ENCODE data around the gene KLK8. TPM values are rescaled to one million over a fixed set of nuclear protein-coding genes. Genes with fewer than 3 reads are reported as not detected.
A peak's percentile ranks its signal among the peaks of the same experiment; 100 is the strongest.
"Not testable (repeated sequence)": the region's sequence is repeated elsewhere in the genome, so short reads cannot be mapped to it uniquely, and the experiment has no call there.

The KLK8 gene
- polyA plus RNA-seq, 2 donors = 226 to 261 TPM

DNA sequence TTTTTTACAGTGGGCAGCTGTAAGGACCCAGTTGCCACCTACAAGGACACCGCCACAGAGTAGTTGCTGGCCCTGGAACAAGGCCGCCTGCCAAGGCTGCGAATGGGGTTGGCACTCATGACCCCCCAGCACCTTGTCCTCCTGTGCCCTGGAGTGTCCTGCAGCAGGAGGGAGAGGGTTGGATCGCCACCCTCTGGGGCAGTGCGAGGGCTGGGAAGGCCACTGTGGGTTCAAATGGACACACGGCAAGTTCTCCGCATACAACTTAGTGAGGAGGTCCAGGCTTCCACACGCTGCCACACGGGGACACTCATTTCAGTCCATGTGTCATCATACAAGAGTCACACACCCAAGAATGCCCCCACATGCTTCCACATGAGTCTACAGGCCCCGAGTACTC is 978 bp downstream of the KLK8 start:
- Histone ChIP-seq H3K4me1 (ENCODE audit: control insufficient read depth in 2 of 2, insufficient read depth in 2 of 2, low read length in 1 of 2) (no peaks in the 10 kb centered on the region), H3K36me3 (ENCODE audit: control insufficient read depth in 2 of 2, insufficient read depth in 2 of 2, low read length in 1 of 2) (no peaks in the 10 kb centered on the region), H3K9me3 (ENCODE audit: control insufficient read depth in 2 of 2, insufficient read depth in 1 of 2, low read depth in 1 of 2, low read length in 1 of 2) (no peaks in the 10 kb centered on the region), H3K27me3 (ENCODE audit: control insufficient read depth in 1 of 2, insufficient read depth in 2 of 2, low read length in 2 of 2) (no peaks in the 10 kb centered on the region), H3K27ac (ENCODE audit: low read depth in 2 of 2, low read length in 1 of 2) (peak overlapping the region in 1 of 2 donors; percentile 91), H3K4me3 (ENCODE audit: low read depth in 1 of 2, low read length in 2 of 2) (peak overlapping the region; percentile 53 to 61)
- WGBS, 2 donors = 77 to 79% methylated on average over 10 of the region's 10 CpGs

DNA sequence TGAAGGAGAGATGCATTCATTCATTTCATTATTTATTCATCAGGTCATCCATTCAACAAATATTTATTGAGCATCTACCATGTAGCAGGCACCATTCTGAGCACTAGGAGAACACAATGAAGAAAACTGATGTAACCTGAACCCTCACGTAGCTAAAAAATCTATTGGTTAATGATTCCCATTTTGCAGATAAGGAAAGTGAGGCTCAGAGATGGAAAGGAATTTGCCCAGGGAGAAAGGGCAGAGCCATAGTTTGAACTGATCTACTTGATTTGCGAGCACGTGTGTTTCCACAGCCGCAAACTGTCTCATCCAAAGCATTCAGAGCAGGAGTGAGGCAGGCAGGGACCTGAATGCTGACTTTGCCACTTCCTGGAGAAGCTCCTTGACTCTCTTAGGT is 2.7 kb downstream of the KLK8 start:
- H3K36me3 ChIP-seq (ENCODE audit: control insufficient read depth in 2 of 2, insufficient read depth in 2 of 2, low read length in 1 of 2) = no peaks in the 10 kb centered on the region
- no peaks in the 10 kb centered on the region for H3K4me1 ChIP-seq (ENCODE audit: control insufficient read depth in 2 of 2, insufficient read depth in 2 of 2, low read length in 1 of 2)
- no peaks in the 10 kb centered on the region for H3K9me3 ChIP-seq (ENCODE audit: control insufficient read depth in 2 of 2, insufficient read depth in 1 of 2, low read depth in 1 of 2, low read length in 1 of 2)
- no peaks in the 10 kb centered on the region for H3K27me3 ChIP-seq (ENCODE audit: control insufficient read depth in 1 of 2, insufficient read depth in 2 of 2, low read length in 2 of 2)
- H3K4me3 ChIP-seq (ENCODE audit: low read depth in 1 of 2, low read length in 2 of 2) = no peak overlapping the region
- 61 to 70% methylated on average over 4 of the region's 4 CpGs for WGBS, 2 donors
- H3K27ac ChIP-seq (ENCODE audit: low read depth in 2 of 2, low read length in 1 of 2) = peak overlapping the region in 1 of 2 donors; percentile 34

DNA sequence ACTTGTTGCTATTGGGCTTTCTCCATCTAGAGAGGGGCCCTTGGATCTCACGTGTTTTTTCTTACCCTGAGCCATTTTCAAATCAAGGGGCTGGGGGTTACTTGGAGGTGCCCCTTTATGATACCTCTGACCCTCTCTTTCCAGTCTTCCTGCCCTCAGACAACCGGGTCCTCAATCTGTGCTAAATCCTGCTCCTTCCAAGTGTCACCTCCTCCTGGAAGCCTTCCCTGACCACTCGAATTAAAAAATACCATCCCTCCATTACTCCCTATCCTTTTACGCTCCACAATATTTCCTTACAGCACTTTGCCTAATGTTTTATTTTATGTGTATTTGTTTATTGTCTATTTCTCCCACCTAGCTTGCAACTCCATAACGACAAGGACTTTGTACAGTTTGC is 3.3 kb downstream of the KLK8 start:
- Histone ChIP-seq H3K36me3 (ENCODE audit: control insufficient read depth in 2 of 2, insufficient read depth in 2 of 2, low read length in 1 of 2) (no peaks in the 10 kb centered on the region), H3K27me3 (ENCODE audit: control insufficient read depth in 1 of 2, insufficient read depth in 2 of 2, low read length in 2 of 2) (no peaks in the 10 kb centered on the region), H3K27ac (ENCODE audit: low read depth in 2 of 2, low read length in 1 of 2) (no peak overlapping the region), H3K9me3 (ENCODE audit: control insufficient read depth in 2 of 2, insufficient read depth in 1 of 2, low read depth in 1 of 2, low read length in 1 of 2) (no peaks in the 10 kb centered on the region), H3K4me1 (ENCODE audit: control insufficient read depth in 2 of 2, insufficient read depth in 2 of 2, low read length in 1 of 2) (no peaks in the 10 kb centered on the region), H3K4me3 (ENCODE audit: low read depth in 1 of 2, low read length in 2 of 2) (no peak overlapping the region)
- 64 to 72% methylated on average over 5 of the region's 5 CpGs for WGBS, 2 donors

DNA sequence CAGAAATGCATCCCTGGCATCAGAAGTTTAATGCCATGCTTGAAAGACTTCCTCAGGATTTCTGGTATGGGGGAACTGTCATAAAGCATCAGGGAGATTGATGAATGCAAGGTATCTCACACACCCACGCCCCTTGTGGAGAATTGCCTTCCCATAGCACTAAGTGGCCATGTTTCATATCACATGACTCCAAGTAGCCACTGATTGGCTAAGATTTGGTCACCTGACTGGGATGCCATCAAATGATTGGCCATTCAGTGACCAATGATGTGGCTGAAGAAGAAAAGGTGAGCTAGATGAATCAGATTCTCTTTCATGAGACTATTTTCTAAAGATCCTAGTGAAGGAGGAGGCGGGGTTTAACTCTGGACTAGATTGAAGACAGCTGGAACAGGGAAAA is 7.3 kb downstream of the KLK8 start:
- Histone ChIP-seq H3K36me3 (ENCODE audit: control insufficient read depth in 2 of 2, insufficient read depth in 2 of 2, low read length in 1 of 2) (no peaks in the 10 kb centered on the region), H3K27ac (ENCODE audit: low read depth in 2 of 2, low read length in 1 of 2) (no peak overlapping the region), H3K27me3 (ENCODE audit: control insufficient read depth in 1 of 2, insufficient read depth in 2 of 2, low read length in 2 of 2) (no peaks in the 10 kb centered on the region), H3K4me1 (ENCODE audit: control insufficient read depth in 2 of 2, insufficient read depth in 2 of 2, low read length in 1 of 2) (no peaks in the 10 kb centered on the region), H3K4me3 (ENCODE audit: low read depth in 1 of 2, low read length in 2 of 2) (no peak overlapping the region), H3K9me3 (ENCODE audit: control insufficient read depth in 2 of 2, insufficient read depth in 1 of 2, low read depth in 1 of 2, low read length in 1 of 2) (no peaks in the 10 kb centered on the region)
- WGBS, 2 donors = 73 to 81% methylated on average over 2 of the region's 2 CpGs

DNA sequence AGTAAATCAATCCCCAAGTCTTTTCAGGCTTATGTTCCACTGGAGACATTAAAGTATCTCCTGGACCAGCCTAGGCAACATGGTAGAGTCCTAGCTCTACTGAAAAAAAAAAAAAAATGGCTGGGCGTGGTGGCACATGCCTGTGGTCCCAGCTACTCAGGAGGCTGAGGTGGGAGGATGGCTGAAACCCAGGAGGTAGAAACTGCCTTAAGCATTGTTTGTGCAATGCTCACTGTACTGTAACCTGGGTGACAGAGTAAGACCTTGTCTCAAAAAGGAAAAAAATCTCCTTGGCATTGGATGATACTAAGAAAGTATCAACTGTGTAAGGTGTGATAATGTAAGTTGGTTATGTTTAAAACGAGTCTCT is 8.8 kb downstream of the KLK8 start:
- Histone ChIP-seq H3K9me3 (ENCODE audit: control insufficient read depth in 2 of 2, insufficient read depth in 1 of 2, low read depth in 1 of 2, low read length in 1 of 2) (no peaks in the 10 kb centered on the region), H3K4me1 (ENCODE audit: control insufficient read depth in 2 of 2, insufficient read depth in 2 of 2, low read length in 1 of 2) (no peaks in the 10 kb centered on the region), H3K27ac (ENCODE audit: low read depth in 2 of 2, low read length in 1 of 2) (peak overlapping the region; percentile 30 to 44), H3K27me3 (ENCODE audit: control insufficient read depth in 1 of 2, insufficient read depth in 2 of 2, low read length in 2 of 2) (no peaks in the 10 kb centered on the region), H3K36me3 (ENCODE audit: control insufficient read depth in 2 of 2, insufficient read depth in 2 of 2, low read length in 1 of 2) (no peaks in the 10 kb centered on the region), H3K4me3 (ENCODE audit: low read depth in 1 of 2, low read length in 2 of 2) (no peak overlapping the region)
- 37 to 48% methylated on average over 2 of the region's 2 CpGs for WGBS, 2 donors

DNA sequence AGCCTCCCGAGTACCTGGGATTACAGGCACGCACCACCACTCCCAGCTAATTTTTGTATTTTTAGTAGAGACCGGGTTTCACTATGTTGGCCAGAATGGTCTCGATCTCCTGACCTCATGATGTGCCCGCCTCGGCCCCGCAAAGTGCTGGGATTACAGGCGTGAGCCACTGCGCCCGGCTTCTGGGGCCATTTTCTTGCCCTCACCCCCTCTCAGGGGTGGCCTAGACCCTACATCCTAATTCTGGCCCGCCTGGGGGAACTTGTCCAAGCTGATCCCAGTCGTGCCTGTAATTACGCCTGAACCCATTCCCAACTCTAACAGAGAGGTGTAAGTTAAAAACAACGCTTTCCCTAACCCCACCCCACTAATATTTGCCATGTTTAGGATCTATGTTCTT is 17.0 kb downstream of the KLK8 start:
- H3K27ac ChIP-seq (ENCODE audit: low read depth in 2 of 2, low read length in 1 of 2); H3K9me3 ChIP-seq (ENCODE audit: control insufficient read depth in 2 of 2, insufficient read depth in 1 of 2, low read depth in 1 of 2, low read length in 1 of 2); H3K4me1 ChIP-seq (ENCODE audit: control insufficient read depth in 2 of 2, insufficient read depth in 2 of 2, low read length in 1 of 2); H3K27me3 ChIP-seq (ENCODE audit: control insufficient read depth in 1 of 2, insufficient read depth in 2 of 2, low read length in 2 of 2); H3K4me3 ChIP-seq (ENCODE audit: low read depth in 1 of 2, low read length in 2 of 2); H3K36me3 ChIP-seq (ENCODE audit: control insufficient read depth in 2 of 2, insufficient read depth in 2 of 2, low read length in 1 of 2): not testable (repeated sequence)
- WGBS, 2 donors = 80 to 82% methylated on average over 14 of the region's 14 CpGs

DNA sequence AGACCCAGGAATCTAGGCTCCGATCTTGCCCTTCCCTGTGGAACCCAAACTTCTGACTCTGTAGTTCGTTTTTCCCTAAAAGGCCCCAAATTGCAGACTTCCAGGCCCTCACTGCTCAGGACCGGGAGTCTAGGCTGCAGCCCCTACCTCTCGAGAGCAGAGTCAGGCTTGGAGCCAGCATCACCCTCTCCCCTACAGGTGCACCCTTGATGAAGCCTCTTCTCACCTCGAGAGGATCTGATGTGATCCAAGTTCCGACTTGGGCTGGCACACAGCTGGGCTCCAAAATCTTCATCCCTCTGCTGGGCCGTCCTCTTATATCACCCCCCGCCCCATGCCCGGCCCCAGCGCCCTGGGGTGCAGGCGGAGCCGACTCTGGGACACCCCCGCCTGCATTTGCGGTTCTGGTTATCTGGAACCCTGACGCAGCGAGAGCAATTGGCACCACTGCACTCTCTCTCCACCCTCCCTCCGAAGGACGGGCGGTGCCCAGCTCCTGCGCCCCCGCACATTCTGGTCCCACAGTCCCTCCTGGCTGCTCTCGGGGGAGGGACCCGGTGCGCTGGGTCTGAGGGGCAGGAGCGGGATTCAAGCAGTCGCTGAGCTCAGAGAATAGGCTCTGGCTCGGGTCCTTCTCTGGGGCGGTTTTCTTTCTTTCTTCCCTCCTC is 17.6 kb downstream of the KLK8 start, which contains the start of gene KLK7:
TSS of gene KLK7 (minus strand) at position 293 of the 668 bp plus-strand sequence. CDS start 1,518 bp downstream, outside the sequence.
- no peaks in the 10 kb centered on the region for H3K27me3 ChIP-seq (ENCODE audit: control insufficient read depth in 1 of 2, insufficient read depth in 2 of 2, low read length in 2 of 2)
- peak within 1 kb of the TSS in 1 of 2 donors; percentile 36 for H3K27ac ChIP-seq (ENCODE audit: low read depth in 2 of 2, low read length in 1 of 2)
- peak within 1 kb of the TSS; percentile 19 to 39 for H3K4me3 ChIP-seq (ENCODE audit: low read depth in 1 of 2, low read length in 2 of 2)
- WGBS, 2 donors = 11 to 14% methylated on average over 28 of the region's 28 CpGs
- H3K4me1 ChIP-seq (ENCODE audit: control insufficient read depth in 2 of 2, insufficient read depth in 2 of 2, low read length in 1 of 2) = peaks cover 2 to 7% of the 10 kb centered on the region in 2 donors
- no peaks in the 10 kb centered on the region for H3K9me3 ChIP-seq (ENCODE audit: control insufficient read depth in 2 of 2, insufficient read depth in 1 of 2, low read depth in 1 of 2, low read length in 1 of 2)
- H3K36me3 ChIP-seq (ENCODE audit: control insufficient read depth in 2 of 2, insufficient read depth in 2 of 2, low read length in 1 of 2) = no peaks in the 10 kb centered on the region

DNA sequence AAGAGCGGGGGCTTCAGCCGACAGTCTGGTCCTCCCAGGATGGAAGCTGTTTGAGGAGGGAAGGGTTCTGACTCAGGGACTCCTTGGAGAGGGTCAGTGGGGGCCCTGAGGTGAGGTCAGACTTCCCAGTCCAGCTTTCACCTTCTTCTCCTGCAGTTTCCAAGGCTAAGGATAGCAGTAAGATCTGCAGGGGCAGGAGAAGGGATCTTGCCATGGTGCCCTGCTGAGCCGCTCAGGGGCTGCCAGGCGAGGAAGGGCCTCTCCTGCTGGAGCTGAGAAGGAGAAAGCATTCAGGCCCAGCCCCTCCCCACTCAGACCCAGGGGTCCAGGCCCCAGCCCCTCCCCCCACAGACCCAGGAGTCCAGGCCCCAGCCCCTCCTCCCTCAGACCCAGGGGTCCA is 19.2 kb downstream of the KLK8 start:
- H3K4me3 ChIP-seq (ENCODE audit: low read depth in 1 of 2, low read length in 2 of 2) = peak overlapping the region in 1 of 2 donors; percentile 25
- no peaks in the 10 kb centered on the region for H3K27me3 ChIP-seq (ENCODE audit: control insufficient read depth in 1 of 2, insufficient read depth in 2 of 2, low read length in 2 of 2)

DNA sequence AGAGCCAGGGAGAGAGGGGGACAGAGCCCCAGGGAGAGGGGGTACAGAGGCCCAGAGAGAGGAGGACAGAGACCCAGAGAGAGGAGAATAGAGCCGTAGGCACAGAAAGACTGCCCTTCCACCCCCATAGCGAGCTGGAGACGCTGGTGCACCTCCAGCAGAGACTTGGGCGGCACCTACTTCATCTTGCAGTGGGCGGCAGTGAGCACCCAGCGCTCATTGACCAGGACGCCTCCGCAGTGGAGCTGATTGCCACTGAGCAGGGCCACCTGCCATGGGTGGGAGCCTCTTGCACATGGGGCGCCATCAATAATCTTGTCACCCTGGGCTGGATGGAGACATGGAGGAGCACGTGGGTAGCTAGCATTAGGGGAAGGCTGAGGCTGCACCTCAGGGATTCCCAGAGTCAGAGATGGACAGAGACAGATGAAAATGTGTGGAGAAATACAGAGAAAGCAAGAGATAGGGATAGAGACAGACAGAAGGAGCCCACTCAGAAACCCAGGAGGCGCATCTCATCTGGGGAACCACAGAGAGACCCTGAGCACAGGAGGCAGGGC is 19.7 kb downstream of the KLK8 start:
- WGBS, 2 donors = 47 to 71% methylated on average over 11 of the region's 11 CpGs

More for the DNA sequence above, 19.2 kb downstream of the KLK8 start:
- Histone ChIP-seq H3K36me3 (ENCODE audit: control insufficient read depth in 2 of 2, insufficient read depth in 2 of 2, low read length in 1 of 2) (no peaks in the 10 kb centered on the region), H3K9me3 (ENCODE audit: control insufficient read depth in 2 of 2, insufficient read depth in 1 of 2, low read depth in 1 of 2, low read length in 1 of 2) (no peaks in the 10 kb centered on the region), H3K27ac (ENCODE audit: low read depth in 2 of 2, low read length in 1 of 2) (no peak overlapping the region), H3K4me1 (ENCODE audit: control insufficient read depth in 2 of 2, insufficient read depth in 2 of 2, low read length in 1 of 2) (peaks cover 2 to 10% of the 10 kb centered on the region in 2 donors)
- 77 to 86% methylated on average over 4 of the region's 4 CpGs for WGBS, 2 donors

DNA sequence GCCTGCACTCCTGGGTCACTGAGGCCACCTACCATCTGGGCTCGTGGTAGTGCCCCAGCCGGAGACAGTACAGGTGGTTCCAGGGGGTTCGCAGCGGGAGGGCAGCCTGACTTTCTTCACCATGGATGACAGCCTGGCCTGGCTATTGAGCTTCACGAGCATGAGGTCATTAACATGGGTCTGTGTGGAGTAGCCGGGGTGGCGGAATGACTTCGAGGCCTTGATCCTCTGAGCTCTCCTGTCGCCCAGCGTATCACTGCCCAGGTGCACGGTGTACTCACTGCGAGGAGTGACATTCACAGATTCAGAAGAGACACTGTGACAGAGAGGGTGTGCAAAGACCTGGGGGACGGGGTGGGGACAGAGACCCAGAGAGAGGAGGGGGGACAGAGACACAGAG is 21.2 kb downstream of the KLK8 start:
- no peaks in the 10 kb centered on the region for H3K9me3 ChIP-seq (ENCODE audit: control insufficient read depth in 2 of 2, insufficient read depth in 1 of 2, low read depth in 1 of 2, low read length in 1 of 2)
- 67 to 71% methylated on average over 13 of the region's 13 CpGs for WGBS, 2 donors
- H3K4me3 ChIP-seq (ENCODE audit: low read depth in 1 of 2, low read length in 2 of 2) = no peak overlapping the region
- H3K36me3 ChIP-seq (ENCODE audit: control insufficient read depth in 2 of 2, insufficient read depth in 2 of 2, low read length in 1 of 2) = no peaks in the 10 kb centered on the region
- no peak overlapping the region for H3K27ac ChIP-seq (ENCODE audit: low read depth in 2 of 2, low read length in 1 of 2)
- no peaks in the 10 kb centered on the region for H3K27me3 ChIP-seq (ENCODE audit: control insufficient read depth in 1 of 2, insufficient read depth in 2 of 2, low read length in 2 of 2)
- H3K4me1 ChIP-seq (ENCODE audit: control insufficient read depth in 2 of 2, insufficient read depth in 2 of 2, low read length in 1 of 2) = peaks cover 2 to 15% of the 10 kb centered on the region in 2 donors

More for the DNA sequence above, 19.7 kb downstream of the KLK8 start:
- H3K9me3 ChIP-seq (ENCODE audit: control insufficient read depth in 2 of 2, insufficient read depth in 1 of 2, low read depth in 1 of 2, low read length in 1 of 2) = no peaks in the 10 kb centered on the region
- no peaks in the 10 kb centered on the region for H3K36me3 ChIP-seq (ENCODE audit: control insufficient read depth in 2 of 2, insufficient read depth in 2 of 2, low read length in 1 of 2)
- H3K4me3 ChIP-seq (ENCODE audit: low read depth in 1 of 2, low read length in 2 of 2) = peak overlapping the region; percentile 10 to 25
- H3K4me1 ChIP-seq (ENCODE audit: control insufficient read depth in 2 of 2, insufficient read depth in 2 of 2, low read length in 1 of 2) = peaks cover 2 to 10% of the 10 kb centered on the region in 2 donors
- no peak overlapping the region for H3K27ac ChIP-seq (ENCODE audit: low read depth in 2 of 2, low read length in 1 of 2)
- no peaks in the 10 kb centered on the region for H3K27me3 ChIP-seq (ENCODE audit: control insufficient read depth in 1 of 2, insufficient read depth in 2 of 2, low read length in 2 of 2)

Measured in esophagus (tissue), 2 donors.